ENCODE measurements around the gene FMR1NB. TPM values are rescaled to one million over a fixed set of nuclear protein-coding genes. Genes with fewer than 3 reads are reported as not detected.

FMR1NB gene
- polyA plus RNA-seq, 1 donor from 2014 or later: not detected

DNA sequence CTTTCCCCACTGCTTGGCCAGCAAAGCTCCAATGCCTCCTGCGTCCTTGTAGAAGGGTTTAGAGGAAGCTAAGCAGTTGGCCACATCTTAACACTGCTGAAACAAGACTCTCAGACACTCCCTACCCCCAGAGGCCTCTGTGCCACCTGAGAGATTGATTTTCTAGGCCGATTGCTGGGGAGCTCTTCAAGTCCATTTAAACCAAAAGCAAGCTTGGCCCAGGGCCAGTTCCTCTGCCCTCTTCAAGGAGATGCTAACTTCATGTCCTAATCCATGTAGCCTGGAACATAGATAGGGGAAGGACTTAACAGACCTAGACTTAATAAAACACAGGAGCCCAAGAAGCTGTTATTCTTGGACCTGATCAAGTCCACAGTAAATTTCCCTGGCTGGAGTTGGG is 27.2 kb upstream of the FMR1NB start:
- H3K27me3 ChIP-seq (ENCODE audit: insufficient read depth, low read depth, low read length): no peaks in the 10 kb centered on the region
- H3K4me2 ChIP-seq (ENCODE audit: low read length): no peak overlapping the region
- no peak overlapping the region for H3K4me3 ChIP-seq (ENCODE audit: low read length)
- H3K9me3 ChIP-seq (ENCODE audit: low read length): no peaks in the 10 kb centered on the region
- H2AFZ ChIP-seq (ENCODE audit: low read depth, low read length): no peak overlapping the region
- no peaks in the 10 kb centered on the region for H4K20me1 ChIP-seq (ENCODE audit: insufficient read depth)
- no peaks in the 10 kb centered on the region for H3K36me3 ChIP-seq (ENCODE audit: insufficient read depth, low read length)
- no peak overlapping the region for H3K9ac ChIP-seq (ENCODE audit: low read length)
- no peak overlapping the region for H3K27ac ChIP-seq (ENCODE audit: low read length)
- H3K9me2 ChIP-seq (ENCODE audit: insufficient read depth, low read length): no peaks in the 10 kb centered on the region
- H3F3A ChIP-seq (ENCODE audit: insufficient read depth, low read length, poor library complexity, severe bottlenecking): no peaks in the 10 kb centered on the region
- no peaks in the 10 kb centered on the region for H3K79me2 ChIP-seq (replicated peaks; ENCODE audit: insufficient read depth, low read length)
- no peak for TF ChIP-seq REST (IDR thresholded peaks at IDR 0.05; ENCODE audit: borderline replicate concordance)
- no peak for TF ChIP-seq RAD21 (conservative IDR thresholded peaks at IDR 0.05)
- no peak for TF ChIP-seq EZH2 (IDR thresholded peaks at IDR 0.05; ENCODE audit: borderline replicate concordance, insufficient read depth, low read length, poor library complexity, severe bottlenecking)
- TF ChIP-seq SMC3 (conservative IDR thresholded peaks at IDR 0.05; ENCODE audit: poor library complexity): no peak

GRCh38 chrX:147957291-147957690 is 23.8 kb upstream of the FMR1NB start:
- TF ChIP-seq EZH2 (IDR thresholded peaks at IDR 0.05; ENCODE audit: borderline replicate concordance, insufficient read depth, low read length, poor library complexity, severe bottlenecking) (no peak), SMC3 (conservative IDR thresholded peaks at IDR 0.05; ENCODE audit: poor library complexity) (no peak), CTCF (IDR thresholded peaks at IDR 0.05; ENCODE audit: poor library complexity, severe bottlenecking) (no peak), MXI1 (conservative IDR thresholded peaks at IDR 0.05; ENCODE audit: poor library complexity, severe bottlenecking) (no peak), REST (IDR thresholded peaks at IDR 0.05; ENCODE audit: borderline replicate concordance) (no peak), POLR2AphosphoS5 (IDR thresholded peaks at IDR 0.05) (no peak), TAF1 (IDR thresholded peaks at IDR 0.05; ENCODE audit: low read depth) (no peak), RAD21 (conservative IDR thresholded peaks at IDR 0.05) (no peak)
- H2AFZ ChIP-seq (ENCODE audit: low read depth, low read length): no peak overlapping the region
- H3K4me2 ChIP-seq (ENCODE audit: low read length): no peak overlapping the region
- H3K27me3 ChIP-seq (ENCODE audit: insufficient read depth, low read depth, low read length): no peaks in the 10 kb centered on the region
- no peaks in the 10 kb centered on the region for H3K36me3 ChIP-seq (ENCODE audit: insufficient read depth, low read length)
- no peaks in the 10 kb centered on the region for H4K20me1 ChIP-seq (ENCODE audit: insufficient read depth)
- H3K9me3 ChIP-seq (ENCODE audit: low read length): no peaks in the 10 kb centered on the region
- no peak overlapping the region for H3K4me3 ChIP-seq (ENCODE audit: low read length)
- H3K79me2 ChIP-seq (replicated peaks; ENCODE audit: insufficient read depth, low read length): no peaks in the 10 kb centered on the region
- H3F3A ChIP-seq (ENCODE audit: insufficient read depth, low read length, poor library complexity, severe bottlenecking): no peaks in the 10 kb centered on the region
- H3K9me2 ChIP-seq (ENCODE audit: insufficient read depth, low read length): no peaks in the 10 kb centered on the region
- no peak overlapping the region for H3K9ac ChIP-seq (ENCODE audit: low read length)
- no peak overlapping the region for H3K27ac ChIP-seq (ENCODE audit: low read length)

Data from neural cell (in vitro differentiated cells).